ENCODE results near the gene CLDN18. TPM values are rescaled to one million over a fixed set of nuclear protein-coding genes. Genes with fewer than 3 reads are reported as not detected.

Gene CLDN18
- total RNA-seq, 1 experiment from 2014 or later = not detected

DNA sequence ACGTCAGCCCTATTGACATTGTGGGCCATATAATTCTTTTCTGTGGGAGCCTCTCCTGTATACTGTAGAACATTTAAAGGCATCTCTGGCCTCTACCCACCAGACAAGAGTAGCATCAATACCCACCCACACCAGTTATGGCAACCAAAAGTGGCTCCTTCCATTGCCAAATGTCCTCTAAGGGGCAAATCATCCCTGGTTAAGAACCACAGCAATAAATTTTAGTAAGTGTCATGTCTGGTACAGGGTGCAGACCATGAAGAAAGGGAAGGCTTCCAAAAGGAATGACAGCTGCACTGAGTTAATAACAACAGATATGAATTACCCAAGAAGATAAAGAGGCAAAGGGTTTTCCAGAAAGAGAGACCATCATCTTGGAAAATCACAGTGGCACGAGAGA lies 6.9 kb upstream of the CLDN18 start:
- no peaks in the 10 kb centered on the region for H3F3A ChIP-seq (ENCODE audit: insufficient read depth, low read depth)
- H3K27ac ChIP-seq = no peak overlapping the region
- no peaks in the 10 kb centered on the region for H3K9me3 ChIP-seq (ENCODE audit: insufficient read depth, low read depth)
- no peak overlapping the region for H2AFZ ChIP-seq
- H3K27me3 ChIP-seq (ENCODE audit: insufficient read depth, low read depth) = peaks cover 13% of the 10 kb centered on the region
- TF ChIP-seq, protein P1, sequence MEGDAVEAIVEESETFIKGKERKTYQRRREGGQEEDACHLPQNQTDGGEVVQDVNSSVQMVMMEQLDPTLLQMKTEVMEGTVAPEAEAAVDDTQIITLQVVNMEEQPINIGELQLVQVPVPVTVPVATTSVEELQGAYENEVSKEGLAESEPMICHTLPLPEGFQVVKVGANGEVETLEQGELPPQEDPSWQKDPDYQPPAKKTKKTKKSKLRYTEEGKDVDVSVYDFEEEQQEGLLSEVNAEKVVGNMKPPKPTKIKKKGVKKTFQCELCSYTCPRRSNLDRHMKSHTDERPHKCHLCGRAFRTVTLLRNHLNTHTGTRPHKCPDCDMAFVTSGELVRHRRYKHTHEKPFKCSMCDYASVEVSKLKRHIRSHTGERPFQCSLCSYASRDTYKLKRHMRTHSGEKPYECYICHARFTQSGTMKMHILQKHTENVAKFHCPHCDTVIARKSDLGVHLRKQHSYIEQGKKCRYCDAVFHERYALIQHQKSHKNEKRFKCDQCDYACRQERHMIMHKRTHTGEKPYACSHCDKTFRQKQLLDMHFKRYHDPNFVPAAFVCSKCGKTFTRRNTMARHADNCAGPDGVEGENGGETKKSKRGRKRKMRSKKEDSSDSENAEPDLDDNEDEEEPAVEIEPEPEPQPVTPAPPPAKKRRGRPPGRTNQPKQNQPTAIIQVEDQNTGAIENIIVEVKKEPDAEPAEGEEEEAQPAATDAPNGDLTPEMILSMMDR (conservative IDR thresholded peaks at IDR 0.05) = no peak
- TF ChIP-seq EZH2 (IDR thresholded peaks at IDR 0.05; ENCODE audit: low read depth) = no peak
- BruUV-seq (replicated peaks) = no TSS peak
- H3K4me1 ChIP-seq (replicated peaks; ENCODE audit: insufficient read depth) = no peaks in the 10 kb centered on the region
- H3K4me2 ChIP-seq = no peak overlapping the region
- no peaks in the 10 kb centered on the region for H3K36me3 ChIP-seq (ENCODE audit: low read depth)
- ChIA-PET POLR2A (ENCODE audit: unreplicated experiment) (no interaction called here), CTCF (no interaction called here)
- H3K9me2 ChIP-seq (ENCODE audit: insufficient read depth) = no peaks in the 10 kb centered on the region
- no peaks in the 10 kb centered on the region for H3K79me2 ChIP-seq (ENCODE audit: low read depth)
- DNase-seq = no peak
- intact Hi-C loops (cut with micrococcal nuclease; ENCODE audit: unreplicated experiment) = no loop called here
- H4K20me1 ChIP-seq (ENCODE audit: insufficient read depth) = no peaks in the 10 kb centered on the region; the same call in 1 of the 2 replicates
- no peak overlapping the region for H3K4me3 ChIP-seq

DNA sequence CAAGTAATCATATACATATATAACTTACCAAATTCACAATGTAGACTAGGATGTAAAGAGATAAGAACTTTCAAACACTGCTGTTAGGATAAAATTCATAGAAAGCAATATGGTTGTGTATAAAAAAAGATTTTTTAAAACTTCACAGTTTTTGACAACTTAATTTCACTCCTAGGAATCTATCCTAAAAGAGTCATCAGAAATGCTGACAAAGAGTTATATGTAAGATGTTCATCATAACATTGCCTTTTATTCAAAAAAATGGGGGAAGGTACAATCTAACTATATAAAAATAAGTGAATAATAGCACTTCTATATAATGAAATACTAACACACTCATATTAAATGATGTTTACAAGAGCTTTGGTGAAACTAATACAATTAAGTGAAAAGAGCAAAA lies 4.3 kb upstream of the CLDN18 start:
- DNase-seq = no peak
- TF ChIP-seq EZH2 (IDR thresholded peaks at IDR 0.05; ENCODE audit: low read depth) = no peak
- TF ChIP-seq, protein P1 (conservative IDR thresholded peaks at IDR 0.05) = no peak
- Histone ChIP-seq H3K36me3 (ENCODE audit: low read depth) (no peaks in the 10 kb centered on the region), H3K27me3 (ENCODE audit: insufficient read depth, low read depth) (peaks cover 2% of the 10 kb centered on the region; the same call in 1 of the 2 replicates), H3K79me2 (ENCODE audit: low read depth) (no peaks in the 10 kb centered on the region), H4K20me1 (ENCODE audit: insufficient read depth) (no peaks in the 10 kb centered on the region; the same call in 1 of the 2 replicates), H2AFZ (no peak overlapping the region), H3K4me2 (no peak overlapping the region), H3F3A (ENCODE audit: insufficient read depth, low read depth) (no peaks in the 10 kb centered on the region), H3K4me1 (replicated peaks; ENCODE audit: insufficient read depth) (no peaks in the 10 kb centered on the region), H3K4me3 (no peak overlapping the region), H3K9me2 (ENCODE audit: insufficient read depth) (no peaks in the 10 kb centered on the region), H3K9me3 (ENCODE audit: insufficient read depth, low read depth) (no peaks in the 10 kb centered on the region), H3K27ac (no peak overlapping the region)
- CTCF ChIA-PET = no interaction called here
- POLR2A ChIA-PET (ENCODE audit: unreplicated experiment) = no interaction called here
- intact Hi-C loops (cut with micrococcal nuclease; ENCODE audit: unreplicated experiment) = no loop called here
- BruUV-seq (replicated peaks) = no TSS peak

DNA sequence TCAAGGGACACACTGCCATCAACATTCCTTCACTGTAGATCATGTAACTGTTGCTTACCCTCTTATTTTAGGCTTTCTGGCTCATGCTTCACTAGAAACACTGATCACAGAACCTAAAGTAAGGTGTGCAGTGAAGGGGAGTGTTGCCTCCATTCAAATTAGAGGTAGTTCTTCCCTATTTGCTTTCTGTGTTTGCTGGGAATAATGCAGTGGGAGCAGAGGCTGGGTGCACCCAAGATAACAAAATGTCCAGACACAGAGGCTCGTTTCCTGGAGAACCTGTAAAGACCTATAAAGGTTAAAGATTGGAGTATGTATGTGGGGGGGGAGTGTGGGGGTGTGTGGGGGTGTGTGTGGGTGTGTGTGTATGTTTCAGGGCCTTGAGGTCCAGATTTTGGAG lies 2.1 kb upstream of the CLDN18 start:
- no peak overlapping the region for H2AFZ ChIP-seq
- TF ChIP-seq EZH2 (IDR thresholded peaks at IDR 0.05; ENCODE audit: low read depth) = no peak
- TF ChIP-seq, protein P1 (conservative IDR thresholded peaks at IDR 0.05) = no peak
- no peaks in the 10 kb centered on the region for H3K4me1 ChIP-seq (replicated peaks; ENCODE audit: insufficient read depth)
- ChIA-PET POLR2A (ENCODE audit: unreplicated experiment) (no interaction called here), CTCF (no interaction called here)
- no peak overlapping the region for H3K4me2 ChIP-seq
- H4K20me1 ChIP-seq (ENCODE audit: insufficient read depth) = no peaks in the 10 kb centered on the region
- intact Hi-C loops (cut with micrococcal nuclease; ENCODE audit: unreplicated experiment) = no loop called here
- H3K9me3 ChIP-seq (ENCODE audit: insufficient read depth, low read depth) = no peaks in the 10 kb centered on the region
- H3K27me3 ChIP-seq (ENCODE audit: insufficient read depth, low read depth) = no peaks in the 10 kb centered on the region
- no TSS peak for BruUV-seq (replicated peaks)
- H3K79me2 ChIP-seq (ENCODE audit: low read depth) = no peaks in the 10 kb centered on the region
- H3F3A ChIP-seq (ENCODE audit: insufficient read depth, low read depth) = no peaks in the 10 kb centered on the region
- H3K36me3 ChIP-seq (ENCODE audit: low read depth) = no peaks in the 10 kb centered on the region
- H3K27ac ChIP-seq = no peak overlapping the region
- no peaks in the 10 kb centered on the region for H3K9me2 ChIP-seq (ENCODE audit: insufficient read depth)
- no peak for DNase-seq
- H3K4me3 ChIP-seq = no peak overlapping the region
